Neural cell (in vitro differentiated cells): ENCODE results near the gene CSNK2B. TPM values are rescaled to one million over a fixed set of nuclear protein-coding genes. Genes with fewer than 3 reads are reported as not detected.

Source experiments
- H2AFZ ChIP-seq: fragments of 200-600, 300-800 bp; sonication (generic), shearing (Covaris generic); 2 replicates; pipeline ENCODE4 v1.6.0; 2014; ENCODE audit warnings: low read depth, mild to moderate bottlenecking, antibody characterized with exemption, low read length, moderate library complexity
- H3F3A ChIP-seq: fragments of 200-600 bp; shearing (Covaris generic); 2 replicates; pipeline ENCODE4 v1.6.1; 2016; ENCODE audit warnings: mild to moderate bottlenecking, moderate library complexity, mixed read lengths, antibody characterized with exemption, low read length; ENCODE audit not compliant: insufficient read depth, poor library complexity, severe bottlenecking
- H3K27ac ChIP-seq: fragments of 200-600, 300-800 bp; sonication (generic), shearing (Covaris generic); 2 replicates; pipeline ENCODE4 v1.5.1; 2014; ENCODE audit warnings: mild to moderate bottlenecking, low read length, moderate library complexity
- H3K27me3 ChIP-seq: fragments of 300-800, 200-600 bp; sonication (generic), shearing (Covaris generic); 2 replicates; pipeline ENCODE4 v1.6.0; 2014; ENCODE audit warnings: mild to moderate bottlenecking, low read depth, low read length, moderate library complexity; ENCODE audit not compliant: insufficient read depth
- H3K36me3 ChIP-seq: fragments of 300-800, 200-600 bp; sonication (generic), shearing (Covaris generic); 2 replicates; pipeline ENCODE4 v1.5.1; 2014; ENCODE audit warnings: mild to moderate bottlenecking, antibody characterized with exemption, low read length, moderate library complexity; ENCODE audit not compliant: insufficient read depth
- H3K4me2 ChIP-seq: fragments of 300-800, 200-600 bp; sonication (generic), shearing (Covaris generic); 2 replicates; pipeline ENCODE4 v1.6.0; 2014; ENCODE audit warnings: mild to moderate bottlenecking, low read length
- H3K4me3 ChIP-seq: fragments of 300-800, 200-600 bp; sonication (generic), shearing (Covaris generic); 2 replicates; pipeline ENCODE4 v1.5.1; 2014; ENCODE audit warnings: mild to moderate bottlenecking, low read length, moderate library complexity
- H3K79me2 ChIP-seq: fragments of 200-600 bp; shearing (Covaris generic); replicated peaks from 2 replicates; pipeline ENCODE4 v1.6.0; 2014; ENCODE audit warnings: mild to moderate bottlenecking, low read length, moderate library complexity; ENCODE audit not compliant: insufficient read depth
- H3K9ac ChIP-seq: fragments of 300-800, 200-600 bp; sonication (generic), shearing (Covaris generic); 2 replicates; pipeline ENCODE4 v1.6.1; 2016; ENCODE audit warnings: mild to moderate bottlenecking, low read length, mixed read lengths
- H3K9me2 ChIP-seq: fragments of 200-600 bp; shearing (Covaris generic); 2 replicates; pipeline ENCODE4 v1.6.1; 2016; ENCODE audit warnings: mild to moderate bottlenecking, low read length, mixed read lengths; ENCODE audit not compliant: insufficient read depth
- H3K9me3 ChIP-seq: fragments of 200-600, 300-800 bp; sonication (generic), shearing (Covaris generic); 2 replicates; pipeline ENCODE4 v1.6.1; 2016; ENCODE audit warnings: mild to moderate bottlenecking, mixed run types, low read length, moderate library complexity, mixed read lengths
- H4K20me1 ChIP-seq: fragments of 200-600 bp; shearing (Covaris generic); 2 replicates; pipeline ENCODE4 v1.6.1; 2016; ENCODE audit warnings: mild to moderate bottlenecking, mixed run types; ENCODE audit not compliant: insufficient read depth
- CTCF ChIP-seq: fragments of 450-650 bp; IDR thresholded peaks from 2 replicates; pipeline ENCODE4 v1.5.1; 2014; ENCODE audit warnings: antibody characterized with exemption, mild to moderate bottlenecking, moderate library complexity; ENCODE audit not compliant: poor library complexity, severe bottlenecking
- EP300 ChIP-seq: fragments of 450-650 bp; conservative IDR thresholded peaks from 2 replicates; pipeline ENCODE4 v1.6.1; 2014; ENCODE audit warnings: antibody characterized with exemption, mild to moderate bottlenecking, moderate library complexity; ENCODE audit not compliant: poor library complexity, severe bottlenecking
- EZH2 ChIP-seq: fragments of 200-600, 300-800 bp; shearing (Covaris generic), sonication (generic); IDR thresholded peaks from 2 replicates; pipeline ENCODE4 v1.6.1; 2014; ENCODE audit warnings: antibody characterized with exemption, low read length, borderline replicate concordance, mild to moderate bottlenecking; ENCODE audit not compliant: insufficient read depth, poor library complexity, severe bottlenecking
- MXI1 ChIP-seq: fragments of 450-650 bp; conservative IDR thresholded peaks from 2 replicates; pipeline ENCODE4 v1.6.1; 2014; ENCODE audit warnings: antibody characterized with exemption, mild to moderate bottlenecking; ENCODE audit not compliant: poor library complexity, severe bottlenecking
- POLR2AphosphoS5 ChIP-seq: IDR thresholded peaks from 2 replicates; pipeline ENCODE4 v1.6.1; 2012
- RAD21 ChIP-seq: fragments of 450-650 bp; conservative IDR thresholded peaks from 2 replicates; pipeline ENCODE4 v1.6.1; 2014; ENCODE audit warnings: antibody characterized with exemption, mild to moderate bottlenecking, moderate library complexity
- REST ChIP-seq: IDR thresholded peaks from 2 replicates; pipeline ENCODE4 v1.6.1; 2012; ENCODE audit warnings: borderline replicate concordance
- SMC3 ChIP-seq: fragments of 450-650 bp; conservative IDR thresholded peaks from 2 replicates; pipeline ENCODE4 v1.6.1; 2014; ENCODE audit warnings: antibody characterized with exemption, mild to moderate bottlenecking, moderate library complexity; ENCODE audit not compliant: poor library complexity
- TAF1 ChIP-seq: IDR thresholded peaks from 2 replicates; pipeline ENCODE4 v1.6.1; 2012; ENCODE audit warnings: low read depth
- polyA plus RNA-seq: library from polyadenylated mRNA; depleted of rRNA; stranded (reverse); fragments of >200 nt; gene quantifications from 2 replicates; pipeline ENCODE4 v1.2.3, GENCODE V29; 2014

CSNK2B gene
- polyA plus RNA-seq, 1 donor from 2014 or later: 135 TPM

DNA sequence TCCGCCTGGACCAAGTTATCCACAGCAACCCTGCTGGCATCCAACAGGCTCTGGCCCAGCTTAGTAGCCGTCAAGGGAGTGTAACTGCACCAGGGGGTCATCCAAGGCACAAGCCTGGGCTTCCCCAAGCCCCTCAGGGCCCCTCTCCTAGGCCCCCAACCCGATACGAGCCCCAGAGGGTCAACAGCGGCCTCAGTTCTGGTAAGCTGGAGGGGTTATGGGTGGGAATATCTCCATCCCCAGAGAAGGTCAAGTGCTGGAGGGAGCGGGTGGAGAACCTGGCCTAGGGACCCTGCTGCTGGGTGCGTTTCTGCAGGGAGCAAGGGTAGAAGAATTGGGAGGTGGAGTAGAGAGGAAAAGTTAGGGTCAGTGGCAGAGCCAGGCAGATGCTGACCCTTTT, 32.4 kb upstream of the CSNK2B start:
- H4K20me1 ChIP-seq: no peaks in the 10 kb centered on the region
- H3K9me3 ChIP-seq: no peaks in the 10 kb centered on the region
- no peaks in the 10 kb centered on the region for H3K9me2 ChIP-seq

GRCh38 chr6:31634131-31634530, 31.7 kb upstream of the CSNK2B start:
- Histone ChIP-seq H4K20me1 (no peaks in the 10 kb centered on the region), H3K4me3 (no peak overlapping the region), H2AFZ (no peak overlapping the region), H3K4me2 (no peak overlapping the region), H3K9me3 (no peaks in the 10 kb centered on the region), H3K9ac (no peak overlapping the region), H3K27me3 (no peaks in the 10 kb centered on the region), H3K27ac (no peak overlapping the region), H3K79me2 (no peaks in the 10 kb centered on the region), H3F3A (no peaks in the 10 kb centered on the region), H3K9me2 (no peaks in the 10 kb centered on the region), H3K36me3 (no peaks in the 10 kb centered on the region)
- TF ChIP-seq SMC3 (no peak), EZH2 (no peak), MXI1 (no peak), TAF1 (no peak), EP300 (no peak), RAD21 (no peak), POLR2AphosphoS5 (no peak), CTCF (no peak)

More for the DNA sequence above, 32.4 kb upstream of the CSNK2B start:
- no peak for TF ChIP-seq CTCF
- no peak for TF ChIP-seq REST
- no peak for TF ChIP-seq EZH2
- no peak for TF ChIP-seq POLR2AphosphoS5
- H3K4me3 ChIP-seq: no peak overlapping the region
- no peaks in the 10 kb centered on the region for H3K27me3 ChIP-seq
- H3K9ac ChIP-seq: no peak overlapping the region
- no peak overlapping the region for H2AFZ ChIP-seq
- peaks cover 3% of the 10 kb centered on the region for H3K79me2 ChIP-seq
- no peak overlapping the region for H3K4me2 ChIP-seq
- H3K36me3 ChIP-seq: no peaks in the 10 kb centered on the region
- H3F3A ChIP-seq: no peaks in the 10 kb centered on the region
- no peak overlapping the region for H3K27ac ChIP-seq
